IMR-90 (cell line): ENCODE results near the gene CAMTA1. TPM values are rescaled to one million over a fixed set of nuclear protein-coding genes. Genes with fewer than 3 reads are reported as not detected.

Experiments
- ATAC-seq: fragments of 200-7000 bp; cut with Tn5 transposase; 2 replicates; pipeline ENCODE4 v1.9.1; 2020; ENCODE audit warnings: low read depth, mild to moderate bottlenecking, moderate library complexity
- BruUV-seq: library from RNA; stranded (reverse); fragments of 400-500 nt; replicated peaks from 2 replicates; lab custom pipeline; 2021; lab: Mats Ljungman, UMichigan
- CTCF ChIA-PET: fragments of 300-600 bp; formaldehyde crosslinking; extraction: SDS; loops from one replicate; lab custom pipeline; 2021; ENCODE audit warnings: antibody characterized with exemption; lab: Yijun Ruan, JAX
- POLR2A ChIA-PET: fragments of 300-600 bp; sonication (Branson Sonifier 250); formaldehyde crosslinking; loops from one replicate; lab custom pipeline; 2022; ENCODE audit warnings: antibody characterized with exemption; ENCODE audit not compliant: unreplicated experiment; lab: Charles Lee
- DNase-seq: peaks from one replicate; pipeline ENCODE4 v3.0.0; 2013
- H2AFZ ChIP-seq: replicated peaks from 2 replicates; pipeline ENCODE3; 2013; ENCODE audit warnings: low read length, mild to moderate bottlenecking; ENCODE audit not compliant: poor library complexity
- H2AK5ac ChIP-seq: 2 replicates; pipeline ENCODE4 v1.6.1; 2013; ENCODE audit warnings: low read depth, low read length, inconsistent platforms
- H2AK9ac ChIP-seq: replicated peaks from 2 replicates; pipeline ENCODE3; 2013; ENCODE audit warnings: mild to moderate bottlenecking, low read depth, low read length, moderate library complexity; ENCODE audit not compliant: poor library complexity
- H2BK120ac ChIP-seq: 2 replicates; pipeline ENCODE4 v1.6.1; 2013; ENCODE audit warnings: low read depth, low read length, inconsistent platforms
- H2BK15ac ChIP-seq: 3 replicates; pipeline ENCODE4 v1.6.1; 2013; ENCODE audit warnings: low read depth, low read length, inconsistent platforms
- H2BK20ac ChIP-seq: 2 replicates; pipeline ENCODE4 v1.6.1; 2013; ENCODE audit warnings: low read depth, mild to moderate bottlenecking, inconsistent platforms, low read length, moderate library complexity
- H2BK5ac ChIP-seq: 2 replicates; pipeline ENCODE4 v1.6.1; 2013; ENCODE audit warnings: mild to moderate bottlenecking, low read depth, low read length, inconsistent platforms; ENCODE audit not compliant: poor library complexity, severe bottlenecking
- H3K14ac ChIP-seq: replicated peaks from 2 replicates; pipeline ENCODE4 v1.6.1; 2013; ENCODE audit warnings: low read depth, low read length, inconsistent platforms
- H3K18ac ChIP-seq: 2 replicates; pipeline ENCODE4 v1.6.1; 2013; ENCODE audit warnings: low read depth, low read length, control low read depth
- H3K23ac ChIP-seq: 2 replicates; pipeline ENCODE4 v1.6.1; 2013; ENCODE audit warnings: low read depth, low read length, inconsistent platforms
- H3K27ac ChIP-seq: 2 replicates; pipeline ENCODE4 v1.5.1; 2013; ENCODE audit warnings: mild to moderate bottlenecking, control low read depth, low read length; ENCODE audit not compliant: insufficient read depth
- H3K27me3 ChIP-seq: 2 replicates; pipeline ENCODE4 v1.6.1; 2013; ENCODE audit warnings: low read length; ENCODE audit not compliant: control insufficient read depth, insufficient read depth
- H3K36me3 ChIP-seq: 2 replicates; pipeline ENCODE4 v1.6.1; 2013; ENCODE audit warnings: low read length, mixed read lengths; ENCODE audit not compliant: control insufficient read depth, insufficient read depth
- H3K4ac ChIP-seq: 2 replicates; pipeline ENCODE4 v1.6.1; 2013; ENCODE audit warnings: low read depth, low read length, inconsistent platforms
- H3K4me1 ChIP-seq: 2 replicates; pipeline ENCODE4 v1.6.1; 2013; ENCODE audit warnings: low read length, mixed read lengths; ENCODE audit not compliant: control insufficient read depth, insufficient read depth
- H3K4me2 ChIP-seq: 2 replicates; pipeline ENCODE4 v1.6.1; 2013; ENCODE audit warnings: low read depth, mild to moderate bottlenecking, control low read depth, low read length, moderate library complexity
- H3K4me3 ChIP-seq: 2 replicates; pipeline ENCODE4 v1.5.1; 2013; ENCODE audit warnings: low read depth, mild to moderate bottlenecking, control low read depth, low read length, moderate library complexity; ENCODE audit not compliant: insufficient read depth
- H3K56ac ChIP-seq: 2 replicates; pipeline ENCODE4 v1.6.1; 2013; ENCODE audit warnings: low read length, inconsistent platforms; ENCODE audit not compliant: insufficient read depth; ENCODE audit errors: extremely low read depth
- H3K79me1 ChIP-seq, 2 experiments: 2 replicates each; pipeline ENCODE4 v1.6.1; 2013; ENCODE audit warnings: low read length in 2 of 2, inconsistent platforms in 1 of 2, low read depth in 1 of 2
- H3K9ac ChIP-seq: 2 replicates; pipeline ENCODE4 v1.6.1; 2013; ENCODE audit warnings: low read depth, low read length, control low read depth
- H3K9me1 ChIP-seq: 2 replicates; pipeline ENCODE4 v1.6.1; 2013; ENCODE audit warnings: low read length, inconsistent platforms; ENCODE audit not compliant: insufficient read depth
- H3K9me3 ChIP-seq: 2 replicates; pipeline ENCODE4 v1.6.1; 2013; ENCODE audit warnings: low read length; ENCODE audit not compliant: control insufficient read depth, insufficient read depth
- H4K20me1 ChIP-seq: 2 replicates; pipeline ENCODE4 v1.6.1; 2013; ENCODE audit warnings: low read length, inconsistent platforms; ENCODE audit not compliant: insufficient read depth
- H4K5ac ChIP-seq: 2 replicates; pipeline ENCODE4 v1.6.1; 2013; ENCODE audit warnings: mild to moderate bottlenecking, low read depth, low read length, control low read depth
- H4K8ac ChIP-seq, 2 experiments: 2 replicates each; pipeline ENCODE4 v1.6.1; 2013; ENCODE audit warnings: low read depth in 2 of 2, low read length in 2 of 2, control low read depth in 1 of 2, inconsistent platforms in 1 of 2
- H4K91ac ChIP-seq: 2 replicates; pipeline ENCODE4 v1.6.1; 2013; ENCODE audit warnings: low read depth, low read length, inconsistent platforms; ENCODE audit not compliant: insufficient read depth
- BHLHE40 ChIP-seq: fragments of 150-350 bp; IDR thresholded peaks from 2 replicates; pipeline ENCODE4 v1.6.1; 2016; ENCODE audit warnings: mild to moderate bottlenecking, low read depth, low read length
- CEBPB ChIP-seq: IDR thresholded peaks from 2 replicates; pipeline ENCODE4 v1.6.1; 2012; ENCODE audit warnings: low read depth, low read length, improper control_type of control experiment
- CHD1 ChIP-seq: IDR thresholded peaks from 2 replicates; pipeline ENCODE4 v1.6.1; 2012; ENCODE audit warnings: low read depth, low read length, improper control_type of control experiment
- FOS ChIP-seq: fragments of 150-350 bp; IDR thresholded peaks from 2 replicates; pipeline ENCODE4 v1.6.1; 2016; ENCODE audit warnings: low read depth, low read length
- MAFK ChIP-seq: IDR thresholded peaks from 2 replicates; pipeline ENCODE4 v1.6.1; 2012; ENCODE audit warnings: low read depth, low read length, improper control_type of control experiment
- MAZ ChIP-seq: IDR thresholded peaks from 2 replicates; pipeline ENCODE4 v1.6.1; 2012; ENCODE audit warnings: low read depth, mild to moderate bottlenecking, low read length, improper control_type of control experiment, moderate library complexity, borderline replicate concordance
- MXI1 ChIP-seq: IDR thresholded peaks from 2 replicates; pipeline ENCODE4 v1.6.1; 2012; ENCODE audit warnings: low read depth, mild to moderate bottlenecking, low read length, moderate library complexity, borderline replicate concordance
- NFE2L2 ChIP-seq: fragments of 150-350 bp; IDR thresholded peaks from 2 replicates; pipeline ENCODE4 v1.6.1; 2016; ENCODE audit warnings: low read depth, mild to moderate bottlenecking, low read length
- RAD21 ChIP-seq: IDR thresholded peaks from 2 replicates; pipeline ENCODE4 v1.6.1; 2012; ENCODE audit warnings: low read length, improper control_type of control experiment
- RCOR1 ChIP-seq: IDR thresholded peaks from 2 replicates; pipeline ENCODE4 v1.6.1; 2012; ENCODE audit warnings: mild to moderate bottlenecking, low read length, improper control_type of control experiment; ENCODE audit not compliant: insufficient replicate concordance
- RFX5 ChIP-seq: IDR thresholded peaks from 2 replicates; pipeline ENCODE4 v1.8.0; 2012; ENCODE audit warnings: low read depth, mild to moderate bottlenecking, low read length, moderate library complexity
- SMC3 ChIP-seq: fragments of 150-350 bp; IDR thresholded peaks from 2 replicates; pipeline ENCODE4 v1.6.1; 2016; ENCODE audit warnings: low read depth, mild to moderate bottlenecking, antibody characterized with exemption, low read length, moderate library complexity
- WGBS, 2 experiments: methylation state at CpG; one replicate each; pipeline versions ENCODE4 v1.1.5 to v1.1.7; 2013; ENCODE audit warnings: missing lambda C conversion rate in 2 of 2; ENCODE audit not compliant: insufficient read length in 1 of 2; ENCODE audit errors: extremely low coverage in 2 of 2; 5-methylcytosine and 5-hydroxymethylcytosine counted together
- dilution Hi-C: fragments of 300-500 bp; cut with HindIII; formaldehyde crosslinking; loops from one replicate; pipeline ENCODE4 v1.14.3; 2018; ENCODE audit warnings: low sequenced_read_pairs; ENCODE audit not compliant: unreplicated experiment
- in situ Hi-C: fragments of 300-500 bp; cut with MboI; formaldehyde crosslinking; loops from 3 replicates; pipeline ENCODE4 v1.14.3; 2019; ENCODE audit warnings: low sequenced_read_pairs, inconsistent platforms, mixed read lengths
- intact Hi-C: fragments of 100-400 bp; cut with micrococcal nuclease; formaldehyde crosslinking; loops from 2 replicates; pipeline ENCODE4 v1.10.0; 2022
- polyA plus RNA-seq, 3 experiments: library from polyadenylated mRNA; depleted of rRNA; stranded (reverse); fragments of >200 nt; gene quantifications; 2 replicates each; pipeline ENCODE4 v1.2.3, GENCODE V29; 2012; ENCODE audit warnings: low replicate concordance in 1 of 3
- total RNA-seq: library from RNA; depleted of rRNA; stranded (reverse); fragments of >200 nt; gene quantifications from 2 replicates; pipeline ENCODE4 v1.2.3, GENCODE V29; 2012
- TF ChIP-seq, protein P1 (sequence below): conservative IDR thresholded peaks from 2 replicates; pipeline ENCODE4 v1.5.1; 2012; ENCODE audit warnings: mild to moderate bottlenecking, low read depth, low read length, improper control_type of control experiment
- TF ChIP-seq, protein P2 (sequence below): fragments of 150-350 bp; IDR thresholded peaks from 2 replicates; pipeline ENCODE4 v1.6.1; 2016; ENCODE audit warnings: low read depth, mild to moderate bottlenecking, low read length, moderate library complexity, borderline replicate concordance
- TF ChIP-seq, protein P3 (sequence below): fragments of 150-350 bp; IDR thresholded peaks from 2 replicates; pipeline ENCODE4 v1.6.1; 2017; ENCODE audit warnings: mild to moderate bottlenecking, antibody characterized with exemption, low read length, low read depth

CAMTA1 gene
- total and polyA plus RNA-seq, 2 of the 4 experiments (the other 2 are of a cell fraction) = 35.5 to 74.3 TPM

DNA sequence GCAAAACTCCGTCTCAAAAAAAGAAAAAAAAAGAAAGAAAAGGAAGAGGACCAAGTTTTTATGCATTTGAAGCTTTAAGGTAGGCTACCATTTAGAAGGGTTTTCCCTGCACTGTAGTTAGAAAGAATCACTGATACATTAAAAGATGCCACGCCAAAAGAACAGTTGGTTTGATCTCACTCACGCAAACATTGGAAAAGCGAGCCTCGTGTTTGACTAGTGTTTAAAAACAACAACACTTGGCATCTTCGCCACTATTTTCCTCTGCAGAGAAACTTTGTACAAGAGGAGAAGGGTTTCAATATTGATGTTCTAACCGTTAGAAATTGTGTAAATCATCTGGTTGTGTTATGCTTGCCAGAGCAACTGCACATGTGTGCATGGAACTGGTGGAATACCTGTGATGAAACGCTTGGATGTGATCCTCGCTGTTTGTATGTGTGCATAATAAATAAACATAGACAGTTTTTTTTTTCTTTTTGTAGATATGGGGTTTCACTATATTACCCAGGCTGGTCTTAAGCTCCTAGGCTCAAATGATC, 24.0 kb upstream of the CAMTA1 start:
- H2BK20ac ChIP-seq = no peak overlapping the region
- DNase-seq = no peak
- H3K79me1 ChIP-seq = no peaks in the 10 kb centered on the region
- H3K23ac ChIP-seq = no peak overlapping the region
- no peaks in the 10 kb centered on the region for H4K20me1 ChIP-seq
- in situ Hi-C loops (no loop called here), intact Hi-C loops (no loop called here), dilution Hi-C loops (no loop called here)
- H3K4me3 ChIP-seq = no peak overlapping the region
- H3K4me1 ChIP-seq = no peaks in the 10 kb centered on the region
- H3K27me3 ChIP-seq = peaks cover 5% of the 10 kb centered on the region
- no peak overlapping the region for H4K8ac ChIP-seq
- no peaks in the 10 kb centered on the region for H3K9me3 ChIP-seq
- no peak overlapping the region for H3K4me2 ChIP-seq
- CTCF ChIA-PET = no interaction called here
- no peaks in the 10 kb centered on the region for H3K9me1 ChIP-seq
- TF ChIP-seq MAFK (no peak), MXI1 (no peak), RAD21 (no peak), CEBPB (no peak), RFX5 (no peak), CHD1 (no peak), NFE2L2 (no peak), MAZ (no peak), RCOR1 (no peak), SMC3 (no peak), BHLHE40 (no peak), FOS (no peak)
- TF ChIP-seq, protein P1, sequence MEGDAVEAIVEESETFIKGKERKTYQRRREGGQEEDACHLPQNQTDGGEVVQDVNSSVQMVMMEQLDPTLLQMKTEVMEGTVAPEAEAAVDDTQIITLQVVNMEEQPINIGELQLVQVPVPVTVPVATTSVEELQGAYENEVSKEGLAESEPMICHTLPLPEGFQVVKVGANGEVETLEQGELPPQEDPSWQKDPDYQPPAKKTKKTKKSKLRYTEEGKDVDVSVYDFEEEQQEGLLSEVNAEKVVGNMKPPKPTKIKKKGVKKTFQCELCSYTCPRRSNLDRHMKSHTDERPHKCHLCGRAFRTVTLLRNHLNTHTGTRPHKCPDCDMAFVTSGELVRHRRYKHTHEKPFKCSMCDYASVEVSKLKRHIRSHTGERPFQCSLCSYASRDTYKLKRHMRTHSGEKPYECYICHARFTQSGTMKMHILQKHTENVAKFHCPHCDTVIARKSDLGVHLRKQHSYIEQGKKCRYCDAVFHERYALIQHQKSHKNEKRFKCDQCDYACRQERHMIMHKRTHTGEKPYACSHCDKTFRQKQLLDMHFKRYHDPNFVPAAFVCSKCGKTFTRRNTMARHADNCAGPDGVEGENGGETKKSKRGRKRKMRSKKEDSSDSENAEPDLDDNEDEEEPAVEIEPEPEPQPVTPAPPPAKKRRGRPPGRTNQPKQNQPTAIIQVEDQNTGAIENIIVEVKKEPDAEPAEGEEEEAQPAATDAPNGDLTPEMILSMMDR = no peak
- TF ChIP-seq, protein P2, sequence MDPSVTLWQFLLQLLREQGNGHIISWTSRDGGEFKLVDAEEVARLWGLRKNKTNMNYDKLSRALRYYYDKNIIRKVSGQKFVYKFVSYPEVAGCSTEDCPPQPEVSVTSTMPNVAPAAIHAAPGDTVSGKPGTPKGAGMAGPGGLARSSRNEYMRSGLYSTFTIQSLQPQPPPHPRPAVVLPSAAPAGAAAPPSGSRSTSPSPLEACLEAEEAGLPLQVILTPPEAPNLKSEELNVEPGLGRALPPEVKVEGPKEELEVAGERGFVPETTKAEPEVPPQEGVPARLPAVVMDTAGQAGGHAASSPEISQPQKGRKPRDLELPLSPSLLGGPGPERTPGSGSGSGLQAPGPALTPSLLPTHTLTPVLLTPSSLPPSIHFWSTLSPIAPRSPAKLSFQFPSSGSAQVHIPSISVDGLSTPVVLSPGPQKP = no peak
- TF ChIP-seq, protein P3, sequence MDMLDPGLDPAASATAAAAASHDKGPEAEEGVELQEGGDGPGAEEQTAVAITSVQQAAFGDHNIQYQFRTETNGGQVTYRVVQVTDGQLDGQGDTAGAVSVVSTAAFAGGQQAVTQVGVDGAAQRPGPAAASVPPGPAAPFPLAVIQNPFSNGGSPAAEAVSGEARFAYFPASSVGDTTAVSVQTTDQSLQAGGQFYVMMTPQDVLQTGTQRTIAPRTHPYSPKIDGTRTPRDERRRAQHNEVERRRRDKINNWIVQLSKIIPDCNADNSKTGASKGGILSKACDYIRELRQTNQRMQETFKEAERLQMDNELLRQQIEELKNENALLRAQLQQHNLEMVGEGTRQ = no peak
- no peak overlapping the region for H3K56ac ChIP-seq
- H4K91ac ChIP-seq = no peak overlapping the region
- H3K14ac ChIP-seq = no peak overlapping the region
- no peak overlapping the region for H3K27ac ChIP-seq
- H3K36me3 ChIP-seq = no peaks in the 10 kb centered on the region
- no peak overlapping the region for H2AFZ ChIP-seq
- H3K9ac ChIP-seq = no peak overlapping the region
- BruUV-seq = no TSS peak
- no peak overlapping the region for H3K4ac ChIP-seq
- H4K5ac ChIP-seq = no peak overlapping the region
- H2AK5ac ChIP-seq = no peak overlapping the region
- POLR2A ChIA-PET = no interaction called here
- H2BK120ac ChIP-seq = no peak overlapping the region
- H2BK5ac ChIP-seq = no peak overlapping the region
- no peak overlapping the region for H3K18ac ChIP-seq
- WGBS, 2 experiments = 69% methylated on average over 6 of the region's 9 CpGs; no CpG with 5 or more reads in 1 of the 2 experiments
- ATAC-seq = no peak
- no peak overlapping the region for H2AK9ac ChIP-seq
- H2BK15ac ChIP-seq = no peak overlapping the region
